Upper lobe of right lung (tissue), 1 donor: ENCODE results near the gene LY6G6F. TPM values are rescaled to one million over a fixed set of nuclear protein-coding genes. Genes with fewer than 3 reads are reported as not detected.

Experiments
- ATAC-seq: fragments of 200-7000 bp; cut with Tn5 transposase; one replicate; pipeline ENCODE4 v1.9.1; 2020; ENCODE audit warnings: mild to moderate bottlenecking, moderate library complexity
- DNase-seq: peaks from one replicate; pipeline ENCODE4 v3.0.0-alpha.2; 2020
- H3K27ac ChIP-seq: fragments of 200-600 bp; one replicate; pipeline ENCODE4 v1.8.0; 2022
- H3K27me3 ChIP-seq: fragments of 200-600 bp; one replicate; pipeline ENCODE4 v1.8.0; 2022; ENCODE audit warnings: mild to moderate bottlenecking
- H3K36me3 ChIP-seq: fragments of 200-600 bp; one replicate; pipeline ENCODE4 v1.8.0; 2022
- H3K4me1 ChIP-seq: fragments of 200-600 bp; one replicate; pipeline ENCODE4 v1.8.0; 2022
- H3K4me3 ChIP-seq: fragments of 200-600 bp; one replicate; pipeline ENCODE4 v1.8.0; 2022; ENCODE audit warnings: mild to moderate bottlenecking
- H3K9me3 ChIP-seq: fragments of 200-600 bp; one replicate; pipeline ENCODE4 v1.8.0; 2022
- CTCF ChIP-seq: fragments of 200-600 bp; IDR thresholded peaks from one replicate; pipeline ENCODE4 v1.8.0; 2022; ENCODE audit warnings: antibody characterized with exemption
- intact Hi-C: fragments of 100-400 bp; cut with DNase I; formaldehyde crosslinking; loops from one replicate; pipeline ENCODE4 v1.11.0; 2022
- total RNA-seq: library from RNA; stranded (reverse); fragmentation: NEBNext Ultra II Directional; extraction: Animal tissue kit (Norgen Biotek cat#: 25700); gene quantifications from one replicate; pipeline ENCODE4 v1.2.1, GENCODE V29; 2021
- donor health status: DM: no; HTN: yes; CAD: no; lungs with severe emphysema.

The LY6G6F gene
- total RNA-seq, 1 donor from 2014 or later: not detected

DNA sequence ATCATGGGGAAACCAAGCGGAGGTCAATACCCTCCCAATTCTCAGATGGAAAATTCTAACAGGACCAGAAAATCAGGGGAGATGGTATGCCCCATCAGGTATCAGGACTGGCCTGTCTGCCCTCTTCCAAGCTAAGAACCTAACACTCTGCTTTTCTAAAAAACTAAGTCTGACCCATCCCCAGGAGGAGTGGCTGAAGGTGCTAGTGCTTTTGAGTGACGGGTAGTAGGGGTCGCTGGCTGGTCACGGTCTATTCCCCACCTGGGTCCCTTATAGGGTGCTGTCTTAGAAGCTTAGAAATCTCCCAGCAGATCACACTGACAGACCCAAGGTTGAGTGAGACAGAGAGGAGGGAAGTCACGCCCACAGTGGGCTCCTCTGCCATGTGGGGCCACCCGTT is 13.1 kb upstream of the LY6G6F start:
- no peak for DNase-seq
- no peaks in the 10 kb centered on the region for H3K4me1 ChIP-seq
- intact Hi-C loops: loop anchor here (10.0 kb wide), 1 partner anchor 141 kb away; no protein-coding TSS in a partner anchor
- H3K27ac ChIP-seq: no peak overlapping the region
- TF ChIP-seq CTCF: no peak
- H3K4me3 ChIP-seq: no peak overlapping the region
- H3K36me3 ChIP-seq: peaks cover 96% of the 10 kb centered on the region
- no peak for ATAC-seq
- no peaks in the 10 kb centered on the region for H3K9me3 ChIP-seq
- no peaks in the 10 kb centered on the region for H3K27me3 ChIP-seq

GRCh38 chr6:31697555-31697954 is 9.1 kb upstream of the LY6G6F start:
- no peak overlapping the region for H3K27ac ChIP-seq
- no peak for DNase-seq
- no peak overlapping the region for H3K4me3 ChIP-seq
- no peak for ATAC-seq
- no peak for TF ChIP-seq CTCF
- H3K27me3 ChIP-seq: no peaks in the 10 kb centered on the region
- no peaks in the 10 kb centered on the region for H3K9me3 ChIP-seq
- intact Hi-C loops: loop anchor here (10.0 kb wide), 1 partner anchor 137 kb away; no protein-coding TSS in a partner anchor
- H3K36me3 ChIP-seq: peaks cover 77% of the 10 kb centered on the region
- H3K4me1 ChIP-seq: peaks cover 17% of the 10 kb centered on the region

DNA sequence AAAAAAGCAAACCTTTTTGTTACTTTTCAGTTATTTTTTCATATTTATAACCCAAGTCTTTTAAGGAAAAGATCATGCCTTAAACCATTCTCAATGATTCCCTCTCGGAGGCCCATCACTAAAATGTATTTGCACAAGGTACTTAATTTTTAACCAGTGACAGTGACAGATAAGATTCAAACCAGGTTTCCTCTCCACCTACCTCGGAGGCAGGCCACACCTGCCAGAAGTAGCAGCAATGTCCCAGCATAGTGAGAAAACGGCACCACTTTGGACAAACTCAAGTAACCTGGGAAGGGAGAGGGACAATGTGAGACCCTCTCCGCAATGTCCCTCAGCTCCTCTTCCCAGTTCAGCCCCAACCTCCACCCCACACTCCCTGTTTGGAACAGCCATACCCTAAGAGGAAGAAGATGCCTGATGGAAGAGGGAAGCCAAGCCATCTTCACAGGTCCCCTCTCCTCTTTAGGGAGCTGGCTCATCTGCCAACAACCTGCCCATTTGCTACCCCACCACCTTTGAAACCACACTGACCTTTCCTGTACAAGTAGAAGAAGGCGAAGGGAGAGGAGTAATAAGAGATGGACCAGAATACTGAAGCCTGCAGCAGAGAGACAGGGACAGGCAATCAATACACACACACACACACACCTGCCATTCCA is 5.8 kb upstream of the LY6G6F start:
- no peak for TF ChIP-seq CTCF
- peaks cover 17% of the 10 kb centered on the region for H3K4me1 ChIP-seq
- ATAC-seq (no peak), DNase-seq (no peak)
- no peak overlapping the region for H3K4me3 ChIP-seq
- no peaks in the 10 kb centered on the region for H3K27me3 ChIP-seq
- no peaks in the 10 kb centered on the region for H3K9me3 ChIP-seq
- no peak overlapping the region for H3K27ac ChIP-seq
- intact Hi-C loops: no loop called here
- H3K36me3 ChIP-seq: peaks cover 44% of the 10 kb centered on the region

DNA sequence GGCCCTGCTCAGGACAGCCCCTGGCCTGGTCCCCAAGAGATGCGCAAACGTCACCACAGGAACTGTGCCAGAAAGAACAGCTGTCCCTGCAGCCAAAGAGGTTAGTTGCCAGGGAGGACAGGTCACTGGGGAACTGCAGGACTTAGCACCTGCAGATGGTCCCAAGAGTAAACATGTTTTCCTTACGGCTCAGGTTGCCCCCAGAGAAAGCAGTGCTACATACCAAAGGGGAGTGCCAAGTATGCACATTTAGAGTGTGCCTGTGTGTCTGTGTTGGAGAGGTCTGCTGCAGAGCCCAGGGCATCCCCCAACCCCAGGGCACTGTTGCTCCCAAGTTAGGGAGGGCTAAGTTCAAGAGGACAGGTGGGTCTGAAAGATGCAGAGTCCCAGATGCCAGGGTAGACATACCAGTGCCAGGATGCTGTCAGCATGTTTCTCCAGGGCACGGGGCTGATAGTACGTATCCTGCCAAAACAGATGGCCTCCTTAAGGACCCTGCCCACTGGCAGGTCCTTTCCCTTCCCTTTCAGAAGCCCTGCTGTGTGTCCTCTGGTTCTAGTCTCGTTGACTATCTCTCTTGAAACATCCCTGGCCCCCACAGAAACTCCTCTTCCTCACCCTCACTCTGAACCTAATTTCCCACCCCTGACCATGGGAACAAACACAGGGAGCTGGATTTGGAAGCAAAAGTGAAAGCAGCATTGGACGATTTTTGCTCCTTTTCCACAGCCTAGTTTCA is 4.8 kb upstream of the LY6G6F start:
- ATAC-seq (no peak), DNase-seq (no peak)
- intact Hi-C loops: no loop called here
- TF ChIP-seq CTCF: no peak
- Histone ChIP-seq H3K4me3 (peak overlapping the region; percentile 83), H3K4me1 (peaks cover 17% of the 10 kb centered on the region), H3K9me3 (no peaks in the 10 kb centered on the region), H3K27ac (peak overlapping the region; percentile 97), H3K27me3 (no peaks in the 10 kb centered on the region), H3K36me3 (peaks cover 34% of the 10 kb centered on the region)

- H3K27ac ChIP-seq: peak overlapping the region; percentile 97
- H3K4me1 ChIP-seq: peaks cover 17% of the 10 kb centered on the region
- peak overlapping the region; percentile 83 for H3K4me3 ChIP-seq
- peak; percentile 1 for ATAC-seq
- TF ChIP-seq CTCF: no peak
- intact Hi-C loops: no loop called here
- no peaks in the 10 kb centered on the region for H3K9me3 ChIP-seq
- H3K27me3 ChIP-seq: no peaks in the 10 kb centered on the region
- DNase-seq: no peak
- H3K36me3 ChIP-seq: peaks cover 31% of the 10 kb centered on the region
Measured at GRCh38 chr6:31702405-31702818, 4.3 kb upstream of the LY6G6F start.
